HG03342 (cell line): ENCODE data around the gene EGLN3.
"Not testable (repeated sequence)": the region's sequence is repeated elsewhere in the genome, so short reads cannot be mapped to it uniquely, and the experiment has no call there.

Experiments
- ATAC-seq: cut with Tn5 transposase; IDR thresholded peaks from one replicate; pipeline ENCODE4 v1.9.1; 2021; ENCODE audit warnings: mild to moderate bottlenecking, moderate library complexity; ENCODE audit not compliant: unreplicated experiment

The EGLN3 gene

GRCh38 chr14:33950320-33951182 is at the start of gene EGLN3:
EGLN3 (minus strand) TSS chr14:33951074; CDS start chr14:33950752, 322 bp downstream.
- ATAC-seq, result peak; percentile 75

GRCh38 chr14:34000396-34000795 is 49.5 kb upstream of the EGLN3 start:
- no peak for ATAC-seq

DNA sequence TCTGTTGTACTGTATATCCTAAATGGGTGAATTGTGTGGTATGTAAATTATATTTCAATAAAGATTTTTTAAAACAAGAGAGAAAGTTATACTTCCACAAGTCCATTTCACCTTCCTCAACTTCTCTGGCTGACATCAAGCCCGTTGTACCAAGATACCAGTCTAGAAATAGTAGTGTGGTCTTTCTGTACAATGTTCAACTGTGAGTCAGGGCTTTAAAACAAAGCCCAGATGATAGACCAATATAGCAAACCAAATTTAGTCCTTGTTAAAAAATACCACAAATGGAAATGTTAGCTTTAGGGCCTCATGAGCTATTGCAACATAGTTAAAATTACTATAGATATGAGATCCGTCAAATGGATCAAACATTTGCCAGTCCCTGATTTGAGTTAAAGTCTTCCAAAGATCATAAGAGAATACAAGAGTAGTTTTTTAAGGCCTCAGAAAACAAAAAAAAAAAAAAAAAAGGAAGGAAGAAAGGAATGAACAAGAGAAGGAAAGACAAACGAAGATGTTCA is 49.0 kb upstream of the EGLN3 start:
- no peak for ATAC-seq

- ATAC-seq, result no peak
Measured at GRCh38 chr14:33997611-33998010, 46.7 kb upstream of the EGLN3 start.

DNA sequence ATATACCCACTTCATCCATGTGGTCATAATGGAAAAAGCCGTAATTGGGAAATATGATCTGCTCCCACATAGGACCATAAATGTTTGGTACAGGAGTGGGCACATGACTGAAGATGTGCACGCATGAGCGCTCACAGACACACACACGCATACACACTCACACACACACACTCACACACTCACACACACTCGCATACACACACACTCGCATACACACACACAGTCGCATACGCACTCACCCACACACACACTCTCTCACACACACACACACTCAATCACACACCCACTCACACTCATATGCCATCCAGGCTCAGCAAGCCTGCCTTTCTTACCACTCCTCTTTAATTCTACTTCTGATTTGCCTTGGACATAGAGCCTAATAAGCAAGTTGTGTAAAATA is 45.6 kb upstream of the EGLN3 start:
- no peak for ATAC-seq

GRCh38 chr14:33993246-33993645 is 42.4 kb upstream of the EGLN3 start:
- no peak for ATAC-seq

- ATAC-seq, result no peak
Measured at GRCh38 chr14:33992274-33993007, 41.6 kb upstream of the EGLN3 start.

DNA sequence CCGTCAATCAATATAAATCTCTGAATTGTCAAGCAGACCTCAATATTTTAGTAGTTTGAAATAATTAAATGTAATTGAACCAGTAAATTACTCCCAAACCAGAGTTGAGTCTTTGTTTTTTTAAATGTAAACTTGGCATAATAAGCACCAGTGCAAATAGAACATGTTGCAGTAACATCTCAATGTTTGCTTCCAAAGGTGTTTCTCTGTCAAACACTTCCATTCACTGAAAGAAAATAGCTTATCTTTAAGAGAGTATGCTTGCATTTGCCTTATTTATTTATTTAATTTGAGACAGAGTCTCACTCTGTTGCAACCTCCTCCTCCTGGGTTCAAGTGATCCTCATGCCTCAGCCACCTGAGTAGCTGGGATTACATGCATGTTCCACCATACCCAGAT is 39.9 kb upstream of the EGLN3 start:
- no peak for ATAC-seq

DNA sequence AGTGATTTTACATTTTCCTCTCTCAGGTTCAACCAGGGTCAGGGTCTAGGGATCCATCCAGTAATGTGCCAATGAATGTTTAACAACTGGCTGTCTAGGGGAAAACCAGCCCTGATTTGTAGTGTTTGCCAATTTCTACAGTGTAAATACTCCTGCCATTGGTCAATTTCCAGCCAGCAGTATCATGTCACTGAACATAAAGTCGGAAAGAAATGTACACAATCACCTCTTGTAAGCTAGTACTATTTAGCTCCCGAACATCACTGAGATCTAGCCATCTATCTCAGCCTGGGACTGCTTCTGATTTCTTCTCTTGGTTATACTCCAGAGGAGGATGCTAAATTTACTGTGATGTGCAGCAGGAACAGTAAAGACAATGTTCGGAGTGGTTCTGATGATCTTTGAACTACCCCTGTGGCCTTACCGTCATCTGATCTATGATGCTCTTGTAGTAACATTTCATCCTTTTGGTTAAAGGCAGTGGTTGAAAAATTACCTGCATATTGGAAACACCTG is 36.7 kb upstream of the EGLN3 start:
- no peak for ATAC-seq

GRCh38 chr14:33986804-33987203 is 35.9 kb upstream of the EGLN3 start:
- no peak for ATAC-seq

GRCh38 chr14:33985242-33985641 is 34.4 kb upstream of the EGLN3 start:
- ATAC-seq, result no peak

DNA sequence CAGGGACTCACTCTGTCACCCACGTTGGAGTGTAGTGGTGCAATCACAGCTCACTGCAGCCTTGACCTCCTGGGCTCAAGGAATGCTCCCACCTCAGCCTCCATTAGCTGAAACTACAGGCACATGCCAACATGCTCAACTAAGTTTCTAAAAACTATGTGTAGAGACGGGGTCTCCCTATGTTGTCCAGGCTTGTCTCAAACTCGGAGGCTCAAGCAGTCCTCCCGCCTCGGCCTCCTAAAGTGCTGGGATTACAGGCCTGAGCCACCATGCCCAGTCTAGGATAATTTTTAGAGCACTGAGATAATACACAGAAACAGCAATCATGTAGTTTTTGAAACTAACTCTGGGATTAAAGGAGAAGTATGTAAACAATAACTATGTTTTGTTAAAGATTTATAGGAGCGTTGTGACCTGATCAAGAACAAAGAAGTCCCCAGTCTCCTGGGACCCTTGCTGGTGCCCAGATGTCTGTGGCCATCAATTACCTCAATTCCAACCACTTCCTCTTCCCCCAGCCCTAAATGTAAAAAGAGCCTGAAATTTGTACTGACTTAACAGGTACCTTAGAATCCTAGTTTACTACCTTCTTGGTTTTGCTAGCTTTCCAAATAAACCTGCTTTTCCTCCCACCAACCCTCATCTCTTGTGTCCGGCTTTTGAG is 28.9 kb upstream of the EGLN3 start:
- ATAC-seq, result peak; percentile 67

DNA sequence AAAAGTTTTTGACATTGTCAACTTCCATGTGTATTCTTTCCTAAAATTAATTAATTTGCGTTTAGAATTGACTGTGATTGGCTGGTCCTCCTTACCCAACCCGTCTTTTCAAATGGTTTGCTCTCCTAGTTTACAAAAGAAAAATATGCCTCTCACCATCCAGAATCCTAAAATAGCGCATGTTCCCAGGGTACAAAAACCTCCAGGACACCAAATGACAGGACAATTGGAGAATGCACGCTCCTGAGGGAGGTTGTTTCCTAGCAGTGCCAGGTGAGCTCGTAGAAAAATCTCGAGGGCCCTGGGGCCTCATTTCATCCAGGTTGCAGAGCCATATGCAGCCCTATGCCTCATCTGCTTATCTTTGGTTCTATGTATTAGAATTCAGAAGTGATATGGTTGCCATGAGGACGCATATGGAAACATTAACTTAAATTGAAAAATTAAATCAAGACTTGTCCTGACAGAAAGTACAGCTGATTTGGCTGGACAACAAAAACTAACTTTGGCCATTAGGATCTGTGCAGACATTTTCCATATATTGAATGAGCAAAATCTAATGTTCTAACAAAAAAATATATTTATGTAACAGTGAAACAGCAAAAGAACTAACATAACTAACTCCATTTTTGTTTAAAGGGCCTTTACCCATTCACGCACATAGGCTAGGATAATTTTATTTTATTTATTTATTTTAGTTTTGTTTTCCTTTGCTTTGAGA is 28.2 kb upstream of the EGLN3 start:
- ATAC-seq, result no peak

- peak; percentile 94 for ATAC-seq
Measured at GRCh38 chr14:33972583-33973081, 21.8 kb upstream of the EGLN3 start.

- ATAC-seq, result not testable (repeated sequence)
Measured at GRCh38 chr14:33969846-33970245, 19.0 kb upstream of the EGLN3 start.

- ATAC-seq, result no peak
Measured at GRCh38 chr14:33968722-33969121, 17.8 kb upstream of the EGLN3 start.

DNA sequence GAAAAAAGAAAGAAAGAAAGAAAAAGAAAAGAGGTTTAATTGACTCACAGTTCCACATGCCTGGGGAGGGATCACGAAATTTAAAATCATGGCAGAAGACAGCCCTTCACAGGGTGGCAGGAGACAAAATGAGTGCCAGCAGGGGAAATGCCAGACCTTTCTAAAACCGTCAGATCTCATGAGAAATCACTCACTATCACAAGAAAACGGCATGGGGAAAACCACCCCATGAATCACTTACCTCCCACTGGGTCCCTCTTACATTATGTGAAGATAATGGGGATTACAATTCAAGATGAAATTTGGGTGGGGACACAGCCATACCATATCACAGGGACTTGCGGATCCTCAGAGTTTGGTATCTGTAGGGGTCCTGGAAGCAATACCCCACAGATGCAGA is 16.3 kb upstream of the EGLN3 start:
- no peak for ATAC-seq

DNA sequence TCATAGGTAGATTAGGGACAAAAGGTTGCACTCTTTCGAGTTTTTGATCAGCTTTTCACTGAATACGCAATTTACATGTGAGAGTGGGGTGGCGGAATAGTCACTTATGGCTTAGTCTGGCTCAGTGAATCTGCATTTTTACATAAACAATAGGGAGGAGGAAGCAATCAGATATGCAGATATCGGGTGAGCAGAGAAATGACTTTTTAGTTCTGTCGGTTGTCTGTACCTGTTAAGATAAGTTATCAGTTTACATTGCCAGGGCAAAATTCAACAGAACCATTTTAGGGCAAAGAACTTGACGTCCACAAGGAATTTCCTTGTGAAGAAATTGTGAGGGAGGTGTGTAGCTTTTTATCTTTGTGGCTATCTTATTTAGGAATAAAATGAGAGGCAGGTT is 15.4 kb upstream of the EGLN3 start:
- ATAC-seq, result no peak

DNA sequence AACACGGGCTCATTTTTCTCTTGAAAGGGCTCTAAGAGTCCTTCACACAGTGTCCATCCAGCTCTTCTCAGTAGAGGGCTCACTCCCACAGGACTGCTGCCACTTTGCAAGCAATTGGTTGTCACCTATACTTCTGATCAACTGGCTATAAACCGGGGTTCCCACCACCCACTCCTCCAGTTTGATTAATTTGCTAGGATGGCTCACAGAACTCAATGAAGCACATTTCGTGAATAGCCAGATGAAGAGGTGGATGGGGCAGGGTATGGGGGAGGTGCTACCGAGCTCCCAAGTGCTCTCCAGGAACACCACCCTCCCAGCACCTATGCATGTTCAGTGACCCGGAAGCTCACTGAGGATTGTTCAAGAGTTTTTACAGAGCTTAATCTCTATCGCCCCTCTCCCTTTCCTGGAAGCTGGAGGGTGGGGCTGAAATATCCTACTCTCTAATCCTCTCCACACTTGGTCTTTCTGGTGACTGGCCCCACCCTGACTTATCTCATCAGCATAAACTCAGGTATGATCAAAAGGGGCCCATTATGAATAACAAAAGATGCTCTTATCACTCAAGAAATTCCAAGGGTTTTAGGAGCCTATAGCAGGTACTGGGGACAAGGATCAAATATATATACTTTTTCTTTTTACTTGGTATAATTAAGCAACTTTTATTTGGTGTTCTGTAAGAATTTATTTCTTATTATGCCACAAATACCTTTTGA is 13.9 kb upstream of the EGLN3 start:
- no peak for ATAC-seq

- ATAC-seq, result no peak
Measured at GRCh38 chr14:33963892-33964291, 13.0 kb upstream of the EGLN3 start.
